GM19468 (cell line): Measurements from ENCODE around the gene NUMBL.

Experiments used
- ATAC-seq: cut with Tn5 transposase; IDR thresholded peaks from one replicate; pipeline ENCODE4 v1.9.1; 2021; ENCODE audit warnings: mild to moderate bottlenecking, moderate library complexity, moderate number of reproducible peaks; ENCODE audit not compliant: unreplicated experiment; ENCODE audit errors: extremely low read depth

Gene NUMBL

DNA sequence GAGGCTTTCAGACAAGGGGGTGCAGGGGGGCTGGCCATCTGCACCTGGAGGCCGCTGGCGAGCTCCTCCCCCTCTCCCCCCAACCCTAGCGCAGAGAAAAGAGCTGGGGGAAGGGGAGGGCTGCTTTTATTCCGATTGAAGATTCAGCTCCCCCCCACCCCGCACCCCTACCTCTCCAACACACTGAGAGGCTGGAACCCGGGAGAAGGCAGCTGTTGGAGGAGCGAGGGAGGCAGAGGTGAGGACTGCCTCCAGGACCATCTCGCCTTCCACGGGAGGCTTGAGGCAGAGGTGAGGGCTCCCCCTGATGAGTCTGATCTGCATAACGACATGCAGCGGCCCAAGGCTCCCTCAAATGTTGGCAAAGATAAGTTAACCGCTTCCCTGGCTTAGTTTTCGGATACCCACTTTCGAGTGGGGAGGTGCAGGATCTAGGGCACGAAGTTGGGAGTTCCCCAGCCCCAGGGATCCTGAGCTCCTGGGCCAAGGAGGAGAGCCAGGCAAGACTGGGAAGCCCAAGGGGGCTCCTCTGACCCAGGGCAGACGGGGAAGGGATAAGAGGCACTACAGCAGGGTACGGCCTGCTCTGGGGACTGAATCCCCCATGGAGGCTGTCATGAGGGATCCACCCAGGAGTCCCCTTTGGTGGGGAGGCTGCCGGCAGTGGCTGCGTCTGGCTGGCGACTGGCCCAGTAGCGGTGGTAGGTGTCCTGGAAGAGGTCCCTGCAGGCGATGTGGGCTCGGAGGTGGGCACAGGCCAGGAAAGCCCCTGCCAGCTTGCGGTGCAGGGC lies 1.2 kb upstream of the NUMBL start:
- no peak for ATAC-seq

DNA sequence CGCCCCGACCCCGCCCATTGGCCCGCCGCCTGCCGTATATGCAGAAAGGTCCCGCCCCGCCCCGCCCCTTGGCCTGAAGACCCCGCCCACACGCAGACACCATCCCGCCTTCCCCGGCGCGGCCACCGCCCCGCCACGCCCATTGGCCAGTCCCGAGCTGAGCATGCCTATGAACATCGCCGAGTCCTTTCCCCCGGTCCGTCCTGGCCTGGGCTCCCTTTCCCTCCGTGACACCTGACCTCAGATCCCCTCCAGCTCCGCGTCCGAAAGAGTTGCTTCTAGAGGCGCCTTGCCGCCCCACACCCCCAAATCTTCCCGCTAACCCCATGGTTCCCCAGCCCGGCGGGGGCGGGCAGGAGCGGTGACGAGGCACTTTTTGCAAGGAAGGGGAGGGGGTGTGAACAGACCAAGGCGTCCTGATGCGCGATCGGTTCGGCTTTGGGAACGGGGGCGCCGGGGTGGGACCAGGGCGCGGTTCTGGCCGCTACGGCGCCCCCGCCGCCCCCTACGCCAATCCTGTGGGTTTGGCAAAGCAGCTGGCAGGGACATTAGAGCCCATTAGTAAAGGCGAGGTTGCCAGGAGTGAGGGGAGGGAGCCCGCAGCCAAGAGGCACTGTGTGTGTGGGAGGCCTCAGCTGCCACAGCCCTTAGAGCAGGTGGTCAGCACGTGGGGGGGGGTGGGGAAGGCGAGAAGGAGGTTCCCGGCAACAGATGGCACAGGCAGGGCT lies 406 bp upstream of the NUMBL start:
- no peak for ATAC-seq

DNA sequence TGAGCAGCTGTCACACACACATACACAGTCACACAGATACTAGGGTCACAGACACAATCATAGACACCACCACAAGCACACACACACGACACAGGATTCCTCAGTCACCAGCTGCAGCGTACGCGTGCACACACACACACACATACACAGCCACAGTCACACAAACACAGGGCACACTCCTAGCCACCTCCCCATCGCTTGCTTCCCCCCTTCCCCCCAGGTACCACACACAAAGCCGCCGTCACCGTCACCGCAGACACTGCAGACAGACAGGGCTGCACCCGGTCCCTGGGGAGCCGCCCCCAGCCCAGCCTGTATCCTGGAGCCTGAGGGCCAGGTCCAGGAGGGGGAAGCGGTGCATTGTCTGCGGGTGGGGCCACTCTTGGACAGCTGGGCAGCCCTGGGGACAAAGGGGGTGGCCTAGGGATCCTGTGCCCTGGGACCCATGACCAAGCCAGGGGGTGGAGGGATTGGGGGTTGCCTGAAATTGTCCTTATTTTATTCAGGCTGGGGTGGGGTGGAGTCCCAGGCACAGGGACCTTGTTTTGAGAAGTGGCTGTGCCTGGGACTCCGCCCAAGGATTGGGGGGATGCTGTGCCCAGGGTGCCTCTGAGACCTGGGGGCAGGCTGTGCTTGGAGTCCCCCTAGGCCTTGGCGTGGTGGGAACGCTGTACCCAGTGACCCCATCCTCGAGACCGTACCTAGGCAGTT lies 957 bp downstream of the NUMBL start:
- ATAC-seq = no peak

DNA sequence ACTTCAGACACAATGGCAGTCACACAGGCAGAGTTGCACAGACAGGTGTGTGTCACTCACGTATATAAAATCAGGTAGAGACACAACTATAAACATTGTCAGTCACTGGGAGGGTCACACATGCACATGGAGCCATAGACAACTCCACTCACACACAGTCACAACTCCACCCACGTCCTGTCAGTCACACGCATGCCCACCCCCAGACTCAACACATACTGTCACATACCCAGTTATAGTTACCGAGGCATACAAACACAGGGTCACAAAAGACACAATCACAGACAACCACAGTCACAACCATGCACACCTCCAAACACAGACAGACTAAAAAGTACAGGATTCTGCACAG lies 1.5 kb downstream of the NUMBL start:
- ATAC-seq = no peak

DNA sequence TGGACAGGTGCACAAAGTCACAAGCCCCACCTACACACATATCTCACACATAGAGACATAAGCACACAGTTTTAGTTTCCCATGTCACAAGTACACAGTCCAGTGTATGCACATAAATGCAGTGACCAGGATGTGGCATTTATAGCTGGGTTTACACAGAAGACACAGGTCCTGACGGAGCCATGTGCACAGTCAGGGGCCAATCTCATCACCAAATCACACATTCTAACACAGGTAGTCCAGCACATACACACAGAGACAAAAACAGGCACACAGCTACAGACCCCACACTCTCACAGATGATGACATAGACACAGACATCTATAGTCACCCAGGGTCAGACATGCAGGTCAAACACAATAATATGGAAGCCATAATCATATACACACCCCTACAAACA lies 2.1 kb downstream of the NUMBL start:
- no peak for ATAC-seq

DNA sequence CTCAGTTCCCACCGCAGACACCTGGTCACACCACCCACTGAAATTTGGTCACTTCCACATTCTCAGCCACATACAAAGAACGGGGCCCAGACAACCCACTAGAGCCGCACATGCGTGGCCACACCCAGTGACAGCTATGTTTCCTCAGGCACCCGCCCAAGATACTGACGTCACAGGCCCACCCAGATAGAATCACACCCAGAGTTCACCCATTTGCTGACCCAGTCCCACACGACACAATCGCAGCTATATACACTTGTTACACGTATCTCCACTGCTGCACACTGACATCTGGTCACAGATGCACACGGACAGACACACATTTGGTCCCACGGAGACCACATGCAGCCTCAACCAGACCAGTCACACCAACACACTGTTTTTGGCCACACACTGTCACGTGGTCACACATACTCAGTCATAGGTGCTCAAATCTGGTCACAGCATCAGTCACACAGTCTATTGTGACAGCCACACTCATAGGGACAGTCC lies 2.9 kb downstream of the NUMBL start:
- no peak for ATAC-seq

DNA sequence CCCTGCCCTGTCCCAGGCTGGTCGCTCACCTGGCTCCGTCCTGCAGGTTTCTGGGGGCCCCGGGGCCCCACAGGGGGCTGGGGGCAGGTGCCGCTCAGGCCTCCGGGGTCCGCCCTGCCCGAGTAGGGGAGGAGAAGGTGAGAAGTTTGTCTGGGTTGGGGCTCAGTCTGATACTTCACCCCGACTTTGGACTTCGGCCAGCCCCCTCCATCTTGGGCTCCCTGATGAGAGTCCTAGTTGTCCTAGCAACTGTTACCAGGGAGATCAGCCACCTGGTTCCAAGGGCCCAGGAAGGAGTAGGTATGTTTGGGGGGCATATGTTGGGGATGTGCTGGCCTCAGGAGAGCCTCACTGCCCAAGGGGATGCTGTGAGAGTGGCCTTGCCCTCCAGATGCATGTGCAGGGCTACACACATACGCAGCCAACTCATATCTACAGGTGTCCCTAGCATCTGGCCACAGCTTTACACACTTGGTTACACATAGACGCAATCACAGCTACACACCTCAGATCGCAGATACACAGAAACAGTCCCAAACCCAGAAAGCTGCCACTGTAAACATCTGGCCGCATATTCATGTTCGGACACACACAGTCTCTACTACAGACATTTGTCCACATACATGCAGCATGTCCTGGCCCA lies 3.4 kb downstream of the NUMBL start:
- ATAC-seq = no peak

DNA sequence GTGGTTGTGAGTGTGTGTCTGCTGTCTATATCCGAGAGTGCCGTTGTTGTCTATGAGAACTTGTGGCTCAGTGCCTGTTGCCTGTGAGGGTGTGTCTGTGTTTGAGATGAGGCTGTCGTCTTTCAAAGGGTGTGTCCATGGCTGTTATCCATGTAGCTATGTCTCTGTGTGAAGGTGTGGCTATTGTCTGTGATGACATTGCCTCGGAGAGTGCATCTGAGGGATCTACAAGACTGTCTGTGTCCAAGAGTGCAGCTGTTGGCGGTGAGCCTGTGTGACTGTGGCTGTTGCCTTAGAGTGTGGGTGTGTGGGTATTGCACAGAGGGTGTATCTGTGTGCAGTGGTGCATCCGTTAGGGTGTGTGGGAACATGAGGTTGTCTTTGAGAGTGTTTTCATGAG lies 4.9 kb downstream of the NUMBL start:
- no peak for ATAC-seq

DNA sequence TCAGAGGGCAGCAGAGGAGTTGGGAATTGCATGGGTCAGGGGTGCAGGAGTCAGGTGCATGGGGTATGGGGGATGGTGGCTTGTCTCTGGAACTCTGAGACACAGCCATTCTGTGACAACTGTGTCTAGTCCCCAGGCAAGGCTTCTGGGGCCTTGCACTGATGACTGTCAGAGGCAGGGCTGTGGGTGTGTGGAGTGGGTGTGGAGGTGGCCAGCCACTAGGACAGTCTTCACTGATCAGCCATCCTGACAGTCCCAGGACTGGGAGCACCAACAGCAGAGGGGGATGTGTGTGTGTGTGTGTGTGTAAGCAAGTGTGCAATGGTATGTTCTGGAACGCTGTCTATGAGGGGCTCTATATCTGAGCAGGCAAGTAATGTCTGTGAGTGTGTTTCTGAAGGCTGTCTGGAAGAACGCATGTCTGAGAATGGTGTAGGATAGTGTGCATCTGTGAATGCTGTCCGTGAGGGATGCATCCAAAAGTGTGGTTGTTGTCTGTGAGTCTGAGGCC lies 5.4 kb downstream of the NUMBL start:
- no peak for ATAC-seq

DNA sequence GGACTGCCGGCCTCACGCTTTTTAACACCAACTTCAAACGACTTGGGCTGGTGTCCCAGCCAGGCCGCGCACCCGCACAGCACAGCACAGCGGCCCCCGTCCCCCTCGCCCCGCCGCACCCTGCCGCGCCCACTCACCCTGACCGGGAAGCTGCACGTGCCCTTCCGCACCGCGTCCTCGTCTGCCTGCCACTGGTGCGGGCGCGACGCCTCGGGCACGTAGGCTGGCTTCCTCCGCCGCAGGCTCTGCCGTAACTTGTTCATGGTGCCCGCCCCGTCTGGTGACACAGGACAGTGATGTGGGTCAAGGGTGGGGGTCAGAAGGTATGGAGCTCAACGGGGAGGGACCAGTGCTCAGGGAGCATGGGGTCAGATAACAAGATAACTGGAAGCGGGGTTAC lies 6.2 kb downstream of the NUMBL start:
- ATAC-seq = no peak

DNA sequence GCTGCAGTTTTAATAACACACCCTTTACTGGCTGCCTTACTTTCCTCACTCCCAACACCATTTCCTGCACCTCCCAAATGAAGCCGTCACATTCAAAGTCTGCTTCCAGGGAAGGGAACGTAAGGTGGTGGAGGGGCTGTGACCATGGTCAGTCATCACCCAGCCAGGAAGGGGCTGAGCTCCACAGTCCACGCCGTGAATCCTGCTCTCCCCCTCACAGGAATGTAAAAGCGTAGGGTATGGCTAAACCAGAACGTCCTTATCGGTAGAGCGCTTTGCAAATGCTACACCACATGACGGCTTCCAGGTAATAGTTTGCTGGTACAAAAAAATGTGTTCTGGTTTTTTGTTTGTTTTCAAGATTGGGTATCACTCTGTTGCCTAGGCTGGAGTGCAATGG lies 7.0 kb downstream of the NUMBL start:
- no peak for ATAC-seq

DNA sequence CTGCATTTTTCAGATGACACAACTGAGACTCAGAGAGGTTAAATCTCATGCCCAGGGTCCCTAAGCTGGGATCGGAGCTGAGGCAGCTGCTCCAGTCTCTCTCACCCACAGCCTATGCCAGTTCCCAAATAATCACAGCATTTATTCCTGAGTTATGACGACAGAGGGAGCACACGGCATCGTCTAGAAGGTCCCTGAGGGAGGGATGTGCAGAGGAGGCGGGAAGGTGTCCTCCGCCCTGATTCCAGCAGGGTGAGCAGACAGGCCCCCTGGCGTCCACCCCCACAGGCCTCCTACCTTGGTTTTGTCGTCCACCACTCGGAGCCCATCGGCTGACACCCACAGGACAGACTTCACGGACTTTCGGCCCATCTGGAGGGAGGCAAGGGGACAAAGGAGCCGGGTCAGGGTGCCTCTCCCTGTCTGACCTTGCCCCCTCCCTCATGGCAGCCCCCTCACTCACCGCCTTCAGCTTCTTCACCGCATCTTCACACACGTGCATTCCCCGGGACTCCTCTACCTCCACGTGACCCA lies 8.0 kb downstream of the NUMBL start:
- no peak for ATAC-seq

DNA sequence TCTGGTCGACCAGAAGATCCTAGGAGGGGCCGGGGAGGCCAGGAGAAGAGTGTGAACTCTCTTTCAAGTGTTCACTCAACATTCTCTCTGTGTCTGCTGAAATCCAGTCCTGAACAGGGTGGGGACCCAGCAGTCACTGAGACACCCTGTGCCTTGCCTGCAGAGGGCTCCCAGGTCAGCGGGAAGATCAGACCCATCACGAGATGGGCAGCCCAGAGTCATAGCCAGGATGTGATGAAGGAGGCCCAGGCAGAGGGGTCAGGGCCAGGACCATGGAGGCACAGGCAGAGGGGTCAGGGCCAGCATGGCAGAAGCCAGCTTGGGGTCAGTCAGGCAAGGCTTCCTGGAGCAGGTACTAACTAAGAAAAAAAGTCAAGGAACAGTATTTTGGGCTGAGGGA lies 9.4 kb downstream of the NUMBL start:
- ATAC-seq = no peak

DNA sequence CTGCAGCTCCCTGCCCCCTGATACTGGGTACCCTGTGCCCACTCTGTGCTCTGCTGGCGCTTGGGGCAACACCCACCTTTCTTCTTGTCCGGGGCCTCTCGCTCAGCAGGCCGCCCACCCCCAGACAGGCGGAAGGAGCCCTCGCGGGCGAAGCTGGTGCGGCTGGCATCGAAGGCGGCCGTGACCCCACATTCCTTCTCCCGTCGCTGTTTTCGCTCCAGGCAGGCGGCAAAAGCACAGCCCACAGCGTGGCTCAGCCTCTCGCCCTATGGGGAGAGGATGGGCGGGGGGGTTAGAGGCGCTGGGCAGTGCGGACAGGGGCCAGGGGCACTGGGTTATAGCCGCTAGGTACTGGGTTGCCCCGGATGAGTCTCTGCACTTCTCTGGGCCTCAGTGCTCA lies 13.3 kb downstream of the NUMBL start:
- ATAC-seq = no peak

DNA sequence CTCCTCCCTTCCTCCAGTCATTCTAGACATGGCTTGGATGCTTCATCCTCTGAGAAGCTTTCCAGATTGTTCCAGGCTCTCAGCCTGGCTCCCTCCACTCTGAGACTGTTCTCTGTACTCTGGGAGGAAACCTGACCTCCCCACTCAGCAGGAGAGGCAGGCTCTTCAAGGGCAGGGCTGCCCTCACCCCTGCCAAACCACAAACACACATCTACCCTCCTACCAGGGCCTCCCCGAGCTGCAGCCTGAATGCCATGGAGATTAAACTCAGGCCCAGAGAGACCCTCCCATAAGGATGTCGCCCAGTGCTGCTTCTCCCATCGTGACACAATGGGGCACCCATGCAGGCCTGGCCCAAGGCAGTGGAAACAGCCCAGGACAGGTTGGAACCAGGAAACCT lies 16.2 kb downstream of the NUMBL start:
- no peak for ATAC-seq

DNA sequence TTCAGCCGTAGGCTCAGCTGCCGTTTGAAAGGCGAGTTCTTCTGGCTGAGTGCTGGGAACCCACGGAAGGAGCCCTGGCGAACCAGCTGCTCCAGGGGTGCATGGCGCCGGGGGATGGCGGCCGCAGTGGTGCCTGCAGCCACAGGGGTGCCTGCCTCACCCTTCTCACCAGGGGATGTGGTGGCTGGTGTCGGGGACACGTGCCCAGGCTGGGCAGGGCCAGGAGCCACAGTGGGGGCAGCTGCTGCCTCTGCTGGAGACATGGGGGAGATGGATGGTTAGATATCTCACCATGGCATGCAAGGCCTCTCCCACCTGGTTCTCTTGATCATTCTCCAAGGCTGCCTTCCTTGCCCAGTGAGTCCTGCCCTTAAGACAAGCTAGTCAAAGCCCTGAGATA lies 17.1 kb downstream of the NUMBL start:
- ATAC-seq = no peak

DNA sequence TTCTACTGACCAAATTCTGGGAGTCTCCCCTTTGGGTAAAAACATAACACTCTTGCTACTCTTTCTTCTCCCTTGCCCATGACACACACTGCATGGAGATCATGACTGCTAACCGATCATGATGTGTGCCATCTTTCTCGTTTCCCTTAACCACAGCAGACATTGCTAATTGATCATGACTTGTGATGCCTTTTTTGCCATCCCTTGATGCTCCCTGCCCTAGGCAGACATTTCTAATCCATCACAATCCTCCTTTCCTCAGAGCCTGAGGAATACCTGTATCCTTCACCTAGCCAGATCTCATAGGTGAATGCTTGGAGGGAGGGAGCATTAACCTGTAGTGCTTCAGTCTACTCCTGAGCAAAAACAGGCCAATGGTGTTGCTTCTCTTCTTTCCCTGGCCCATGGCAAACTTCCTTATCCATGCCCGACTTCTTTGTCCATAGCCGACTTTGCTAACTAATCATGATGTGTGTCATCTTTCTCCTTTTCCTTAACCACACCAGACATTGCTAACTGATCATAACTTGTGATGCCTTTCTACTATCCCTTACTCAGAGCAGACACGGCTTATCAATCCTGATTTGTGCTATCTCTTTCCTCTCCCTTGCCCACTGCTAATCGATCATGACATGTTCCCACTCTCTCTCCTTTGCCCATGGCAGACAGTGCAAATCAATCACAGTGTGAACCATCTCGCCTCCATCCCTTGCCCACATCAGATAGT lies 17.7 kb downstream of the NUMBL start:
- ATAC-seq = no peak

DNA sequence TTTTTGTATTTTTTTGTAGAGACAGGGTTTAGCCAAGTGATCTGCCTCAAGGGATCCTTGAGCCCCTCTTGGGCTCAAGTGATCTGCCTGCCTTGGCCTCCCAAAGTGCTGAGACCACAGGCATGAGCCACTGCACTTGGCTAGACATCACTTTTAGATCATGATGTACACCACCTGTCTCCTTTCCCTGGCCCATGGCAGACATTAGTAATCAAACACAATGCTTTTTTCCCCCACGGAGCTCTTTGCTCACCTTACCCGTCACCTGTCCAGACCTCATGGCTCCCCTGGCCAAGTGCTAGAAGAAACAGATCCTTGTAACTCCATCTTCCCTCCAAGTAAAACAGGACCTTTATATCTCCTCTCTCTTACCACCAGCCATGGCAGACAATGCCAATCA lies 18.4 kb downstream of the NUMBL start:
- ATAC-seq = no peak

DNA sequence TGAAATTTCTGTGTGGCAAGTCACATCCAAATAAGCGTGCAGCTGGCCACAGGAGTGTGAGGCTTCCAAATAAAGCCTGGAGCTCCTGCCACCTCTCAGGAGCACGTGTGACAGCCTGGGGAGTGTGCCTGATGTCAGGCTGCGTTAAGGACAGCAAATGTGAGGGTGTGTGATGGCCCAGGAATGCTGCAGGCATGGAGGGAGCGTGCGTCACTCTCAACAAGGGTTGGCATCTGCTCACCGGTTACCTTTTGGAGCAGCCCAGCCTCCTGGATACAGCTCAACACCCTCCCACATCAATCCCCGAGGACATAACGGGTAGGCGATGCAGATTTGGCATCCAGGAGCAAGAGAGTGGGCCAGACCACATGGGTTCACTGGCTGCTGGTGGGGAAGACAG lies 19.0 kb downstream of the NUMBL start:
- no peak for ATAC-seq
